GM19438 (cell line): ENCODE measurements around the gene SPRY2.
"Not testable (repeated sequence)": the region's sequence is repeated elsewhere in the genome, so short reads cannot be mapped to it uniquely, and the experiment has no call there.

ENCODE experiments used
- ATAC-seq: cut with Tn5 transposase; IDR thresholded peaks from one replicate; pipeline ENCODE4 v1.9.1; 2021; ENCODE audit warnings: low read depth; ENCODE audit not compliant: unreplicated experiment

The SPRY2 gene

GRCh38 chr13:80355496-80356094 lies 14.7 kb upstream of the SPRY2 start:
- ATAC-seq = not testable (repeated sequence)

GRCh38 chr13:80348750-80349149 lies 7.8 kb upstream of the SPRY2 start:
- ATAC-seq = no peak

- no peak for ATAC-seq
Observed at GRCh38 chr13:80348314-80348713, 7.4 kb upstream of the SPRY2 start.

GRCh38 chr13:80345771-80346510 lies 5.0 kb upstream of the SPRY2 start:
- ATAC-seq = no peak

GRCh38 chr13:80344032-80344431 lies 3.1 kb upstream of the SPRY2 start:
- ATAC-seq = not testable (repeated sequence)

GRCh38 chr13:80342471-80343371 lies 1.8 kb upstream of the SPRY2 start:
- peak; percentile 46 for ATAC-seq

- ATAC-seq = no peak
Observed at GRCh38 chr13:80341756-80342370, 937 bp upstream of the SPRY2 start.

GRCh38 chr13:80340651-80341100 lies 250 bp downstream of the SPRY2 start:
- peak; percentile 31 for ATAC-seq

GRCh38 chr13:80339912-80340650 lies 845 bp downstream of the SPRY2 start:
- peak; percentile 21 for ATAC-seq

GRCh38 chr13:80339563-80339911 lies 1.4 kb downstream of the SPRY2 start:
- no peak for ATAC-seq

GRCh38 chr13:80338781-80339562 lies 2.0 kb downstream of the SPRY2 start:
- no peak for ATAC-seq

GRCh38 chr13:80337288-80338081 lies 3.4 kb downstream of the SPRY2 start:
- ATAC-seq = no peak

GRCh38 chr13:80336776-80337287 lies 4.1 kb downstream of the SPRY2 start:
- ATAC-seq = no peak

- no peak for ATAC-seq
Observed at GRCh38 chr13:80336370-80336769, 4.6 kb downstream of the SPRY2 start.

GRCh38 chr13:80334597-80335260 lies 6.2 kb downstream of the SPRY2 start:
- ATAC-seq = no peak

GRCh38 chr13:80331984-80332383 lies 8.9 kb downstream of the SPRY2 start:
- ATAC-seq = no peak

- ATAC-seq = no peak
Observed at GRCh38 chr13:80329250-80329649, 11.7 kb downstream of the SPRY2 start.

GRCh38 chr13:80319004-80319403 lies 21.9 kb downstream of the SPRY2 start:
- no peak for ATAC-seq
